Stimulated activated CD4-positive, alpha-beta T cell treated with anti-CD3 and anti-CD28 coated beads, Interleukin-1b, Interleukin-23, amount 100 ng/mL, for 24 hours (primary cell): ENCODE data around the gene FHIP1B.

Experiments used
- DNase-seq, 4 experiments: peaks; one replicate each; pipeline ENCODE4 v3.0.0-alpha.2; 2020; ENCODE audit warnings: low read depth in 4 of 4, low spot score in 1 of 4

Gene FHIP1B

GRCh38 chr11:6202041-6202440, 32.4 kb downstream of the FHIP1B start:
- DNase-seq = no peak

- no peak for DNase-seq
Observed at GRCh38 chr11:6201481-6201880, 33.0 kb downstream of the FHIP1B start.

GRCh38 chr11:6200975-6201374, 33.5 kb downstream of the FHIP1B start:
- DNase-seq = no peak

- no peak for DNase-seq
Observed at GRCh38 chr11:6199174-6199810, 35.1 kb downstream of the FHIP1B start, which contains the start of gene OR52W1. Gene OR52W1 (plus strand): TSS chr11:6199224. CDS start chr11:6199224, 0 bp downstream.

GRCh38 chr11:6197466-6198200, 36.8 kb downstream of the FHIP1B start:
- DNase-seq = no peak

GRCh38 chr11:6196396-6196795, 38.0 kb downstream of the FHIP1B start:
- no peak for DNase-seq

- DNase-seq = no peak
Observed at GRCh38 chr11:6194065-6194581, 40.3 kb downstream of the FHIP1B start.

GRCh38 chr11:6191742-6192141, 42.7 kb downstream of the FHIP1B start:
- DNase-seq = no peak

- DNase-seq = no peak
Observed at GRCh38 chr11:6175440-6175839, 59.0 kb downstream of the FHIP1B start.

- no peak for DNase-seq
Observed at GRCh38 chr11:6170226-6170625, 64.2 kb downstream of the FHIP1B start, which contains the start of gene OR52B2. Gene OR52B2 (minus strand): TSS chr11:6170326. CDS start chr11:6170326, 0 bp downstream.
